HCT116 (cell line): ENCODE results near the gene RUNDC1. TPM values are rescaled to one million over a fixed set of nuclear protein-coding genes. Genes with fewer than 3 reads are reported as not detected.

Experiments used
- ATAC-seq: fragments of 200-7000 bp; cut with Tn5 transposase; 2 replicates; pipeline ENCODE4 v1.9.1; 2020; ENCODE audit warnings: mild to moderate bottlenecking, moderate library complexity
- BruUV-seq: library from RNA; stranded (reverse); fragments of 400-500 nt; replicated peaks from 2 replicates; lab custom pipeline; 2021; lab: Mats Ljungman, UMichigan
- CTCF ChIA-PET: fragments of 300-600 bp; sonication (Branson Sonifier 250); formaldehyde crosslinking; loops from one replicate; lab custom pipeline; 2021; ENCODE audit warnings: antibody characterized with exemption; lab: Charles Lee
- POLR2A ChIA-PET: fragments of 300-600, 350-600 bp; sonication (Branson Sonifier 250); formaldehyde crosslinking; loops from one replicate; lab custom pipeline; 2021; ENCODE audit warnings: antibody characterized with exemption; lab: Charles Lee
- RAD21 ChIA-PET, 2 experiments: fragments of 300-600 bp; sonication (Branson Sonifier 250); formaldehyde crosslinking; loops; one replicate each; lab custom pipeline; 2023; ENCODE audit warnings: low total read pairs in 2 of 2; ENCODE audit not compliant: uncharacterized antibody in 2 of 2, unreplicated experiment in 2 of 2, low non-redundant PET in 1 of 2; lab: Charles Lee
- DNase-seq: peaks from one replicate; pipeline ENCODE4 v3.0.0-alpha.2; 2010; ENCODE audit warnings: low read depth, low spot score
- H2AFZ ChIP-seq: fragments of 200-600 bp; shearing (Covaris generic), sonication (generic); 2 replicates; pipeline ENCODE4 v1.6.1; 2017; ENCODE audit warnings: low read depth, mixed run types, mixed read lengths, antibody characterized with exemption, low read length; ENCODE audit not compliant: poor library complexity, severe bottlenecking
- H3K27ac ChIP-seq: 2 replicates; pipeline ENCODE4 v1.5.1; 2012; ENCODE audit warnings: low read depth, low read length
- H3K27me3 ChIP-seq: fragments of 200-600 bp; sonication (generic); 2 replicates; pipeline ENCODE4 v1.6.1; 2016; ENCODE audit warnings: mixed run types, low read length, mixed read lengths; ENCODE audit not compliant: insufficient read depth
- H3K36me3 ChIP-seq, 2 experiments: fragments of 200-500 bp in 1 of 2; fragments of 200-600 bp in 1 of 2; sonication (Bioruptor generic) in 1 of 2; sonication (generic) in 1 of 2; 2 replicates each; pipeline versions ENCODE4 v1.5.1 to v1.6.1; 2014 to 2016; ENCODE audit warnings: low read length in 2 of 2, inconsistent platforms in 1 of 2, mixed read lengths in 1 of 2, mixed run types in 1 of 2; ENCODE audit not compliant: insufficient read depth in 2 of 2, control insufficient read depth in 1 of 2
- H3K4me1 ChIP-seq, 2 experiments: fragments of 200-600 bp in 1 of 2; sonication (generic) in 1 of 2; 2 replicates each; pipeline versions ENCODE4 v1.5.1 to v1.6.1; 2012 to 2017; ENCODE audit warnings: low read length in 2 of 2, inconsistent platforms in 1 of 2, mild to moderate bottlenecking in 1 of 2, mixed read lengths in 1 of 2, mixed run types in 1 of 2, moderate library complexity in 1 of 2; ENCODE audit not compliant: insufficient read depth in 2 of 2, control insufficient read depth in 1 of 2
- H3K4me2 ChIP-seq: fragments of 200-600 bp; sonication (generic); 2 replicates; pipeline ENCODE4 v1.6.1; 2017; ENCODE audit warnings: mixed run types, low read length, mixed read lengths
- H3K4me3 ChIP-seq, 2 experiments: fragments of 200-600 bp in 1 of 2; sonication (generic) in 1 of 2; replicated peaks in 1 of 2; 2 replicates each; pipeline ENCODE4 v1.5.1; 2011 to 2016; ENCODE audit warnings: low read length in 2 of 2, control low read depth in 1 of 2, low read depth in 1 of 2, mild to moderate bottlenecking in 1 of 2, mixed read lengths in 1 of 2, mixed run types in 1 of 2
- H3K79me2 ChIP-seq: fragments of 200-600 bp; sonication (generic); 2 replicates; pipeline ENCODE4 v1.6.1; 2017; ENCODE audit warnings: mild to moderate bottlenecking, mixed run types, low read length, moderate library complexity, mixed read lengths; ENCODE audit not compliant: insufficient read depth
- H3K9ac ChIP-seq: fragments of 200-600 bp; sonication (generic); 2 replicates; pipeline ENCODE4 v1.6.1; 2016; ENCODE audit warnings: low read length, mixed read lengths
- H3K9me2 ChIP-seq: fragments of 200-600 bp; sonication (generic), shearing (Covaris generic); 2 replicates; pipeline ENCODE4 v1.6.1; 2017; ENCODE audit warnings: mixed run types, mild to moderate bottlenecking, moderate library complexity; ENCODE audit not compliant: insufficient read depth
- H3K9me3 ChIP-seq, 2 experiments: fragments of 200-500 bp in 1 of 2; fragments of 200-600 bp in 1 of 2; sonication (Bioruptor generic) in 1 of 2; sonication (generic) in 1 of 2; 2 replicates each; pipeline ENCODE4 v1.6.1; 2014 to 2017; ENCODE audit warnings: low read length in 2 of 2, mixed read lengths in 2 of 2, inconsistent platforms in 1 of 2, low read depth in 1 of 2, mild to moderate bottlenecking in 1 of 2, mixed run types in 1 of 2, moderate library complexity in 1 of 2; ENCODE audit not compliant: control insufficient read depth in 1 of 2, insufficient read depth in 1 of 2
- H4K20me1 ChIP-seq: fragments of 200-600 bp; sonication (generic), shearing (Covaris generic); 2 replicates; pipeline ENCODE4 v1.6.1; 2017; ENCODE audit warnings: mixed run types, mild to moderate bottlenecking, moderate library complexity; ENCODE audit not compliant: insufficient read depth
- CBX3 ChIP-seq: IDR thresholded peaks from 2 replicates; pipeline ENCODE4 v1.6.1; 2012; ENCODE audit warnings: low read depth
- CEBPB ChIP-seq: IDR thresholded peaks from 2 replicates; pipeline ENCODE4 v1.6.1; 2012; ENCODE audit warnings: low read depth
- EGR1 ChIP-seq: IDR thresholded peaks from 2 replicates; pipeline ENCODE4 v1.6.1; 2012; ENCODE audit warnings: low read depth
- ELF1 ChIP-seq: IDR thresholded peaks from 2 replicates; pipeline ENCODE4 v1.6.1; 2012; ENCODE audit warnings: low read depth, borderline replicate concordance
- EZH2 ChIP-seq: fragments of 200-600 bp; sonication (generic); IDR thresholded peaks from 2 replicates; pipeline ENCODE4 v1.6.1; 2017; ENCODE audit warnings: antibody characterized with exemption, mixed run types
- POLR2A ChIP-seq: IDR thresholded peaks from 2 replicates; pipeline ENCODE4 v1.7.0; 2011; ENCODE audit warnings: borderline replicate concordance; ENCODE audit not compliant: insufficient read depth, insufficient read length; ENCODE audit errors: extremely low read depth
- POLR2AphosphoS5 ChIP-seq: IDR thresholded peaks from 2 replicates; pipeline ENCODE4 v1.6.1; 2011; ENCODE audit warnings: mild to moderate bottlenecking, low read depth, low read length, moderate library complexity
- RAD21 ChIP-seq: IDR thresholded peaks from 2 replicates; pipeline ENCODE4 v1.6.1; 2012; ENCODE audit warnings: low read depth, mild to moderate bottlenecking
- SIN3A ChIP-seq: IDR thresholded peaks from 2 replicates; pipeline ENCODE4 v1.6.1; 2012; ENCODE audit warnings: low read depth
- SP1 ChIP-seq: IDR thresholded peaks from 2 replicates; pipeline ENCODE4 v1.6.1; 2012; ENCODE audit warnings: low read depth
- SRF ChIP-seq: IDR thresholded peaks from 2 replicates; pipeline ENCODE4 v1.6.1; 2012; ENCODE audit warnings: low read depth
- ZBTB33 ChIP-seq: IDR thresholded peaks from 2 replicates; pipeline ENCODE4 v1.6.1; 2011; ENCODE audit warnings: mild to moderate bottlenecking, low read length, moderate library complexity; ENCODE audit not compliant: insufficient replicate concordance; ENCODE audit errors: extremely low read depth
- ZFX ChIP-seq: fragments of 450-650 bp; IDR thresholded peaks from 2 replicates; pipeline ENCODE4 v1.6.1; 2017
- intact Hi-C: fragments of 100-400 bp; cut with micrococcal nuclease; formaldehyde crosslinking; loops from 2 replicates; pipeline ENCODE4 v1.10.0; 2022
- total RNA-seq: library from RNA; stranded (reverse); gene quantifications from one replicate; pipeline ENCODE4 v1.2.1, GENCODE V29; 2021; ENCODE audit not compliant: unreplicated experiment
- TF ChIP-seq, protein P1 (sequence below): IDR thresholded peaks from 2 replicates; pipeline ENCODE4 v1.6.1; 2012
- TF ChIP-seq, protein P2 (sequence below), 3 experiments: fragments of 200-600 bp in 1 of 3; sonication (generic) in 1 of 3; IDR thresholded peaks in 2 of 3; conservative IDR thresholded peaks in 1 of 3; 2 replicates each; pipeline ENCODE4 v1.5.1; 2012 to 2017; ENCODE audit warnings: low read depth in 2 of 3, low read length in 2 of 3, antibody characterized with exemption in 1 of 3, borderline replicate concordance in 1 of 3, control low read depth in 1 of 3, mild to moderate bottlenecking in 1 of 3, mixed read lengths in 1 of 3, mixed run types in 1 of 3, moderate library complexity in 1 of 3; ENCODE audit not compliant: insufficient read depth in 1 of 3

Gene RUNDC1
- total RNA-seq, 1 experiment from 2014 or later = 13.0 TPM

GRCh38 chr17:42985225-42985624, 4.9 kb downstream of the RUNDC1 start:
- no peaks in the 10 kb centered on the region for H3K9me2 ChIP-seq
- peaks cover 27 to 36% of the 10 kb centered on the region in 2 experiments; a peak in 3 of 4 replicates for H3K36me3 ChIP-seq
- no peak overlapping the region for H3K27ac ChIP-seq
- no peaks in the 10 kb centered on the region for H4K20me1 ChIP-seq
- RAD21 ChIA-PET = no interaction called here
- POLR2A ChIA-PET = interaction anchor here (1.7 kb wide), 1 partner anchor 13 kb away, joined by 8 read pairs; the partner anchor contains the start of gene RPL27
- CTCF ChIA-PET = interaction anchor here (1.4 kb wide), 1 partner anchor 12 kb away, joined by 5 read pairs; no protein-coding TSS in a partner anchor
- no peak for DNase-seq
- H3K4me3 ChIP-seq = no peak overlapping the region
- no peak overlapping the region for H2AFZ ChIP-seq
- no peak overlapping the region for H3K9ac ChIP-seq
- TF ChIP-seq SIN3A (no peak), ZFX (no peak), CEBPB (no peak), ELF1 (no peak)
- TF ChIP-seq, all 23 proteins: peak for 0
- H3K4me2 ChIP-seq = no peak overlapping the region
- H3K9me3 ChIP-seq = no peaks in the 10 kb centered on the region
- peaks cover 0 to 25% of the 10 kb centered on the region in 2 experiments; a peak in 2 of 4 replicates for H3K4me1 ChIP-seq
- no peaks in the 10 kb centered on the region for H3K27me3 ChIP-seq
- BruUV-seq = no TSS peak
- peaks cover 40% of the 10 kb centered on the region for H3K79me2 ChIP-seq
- ATAC-seq = no peak
- intact Hi-C loops = no loop called here

DNA sequence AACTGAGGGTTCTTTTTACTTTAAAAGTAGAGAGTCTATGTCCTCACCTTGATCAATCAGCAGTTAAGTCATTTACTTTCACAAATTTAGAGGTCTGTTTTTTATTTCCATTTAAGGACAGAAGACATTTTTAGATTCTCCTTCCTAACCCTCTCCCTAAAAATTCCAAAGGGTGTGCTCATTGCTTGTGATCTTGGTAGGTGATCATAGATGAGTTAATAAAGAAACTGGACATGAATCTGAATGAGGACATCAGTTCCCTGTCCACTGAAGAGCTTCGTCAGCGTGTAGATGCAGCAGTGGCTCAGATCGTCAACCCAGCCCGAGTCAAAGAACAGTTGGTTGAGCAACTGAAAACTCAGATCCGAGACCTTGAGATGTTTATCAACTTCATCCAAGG, 8.8 kb downstream of the RUNDC1 start:
- Histone ChIP-seq H3K9ac (no peak overlapping the region), H3K36me3 (peaks cover 43 to 47% of the 10 kb centered on the region in 2 experiments; a peak in 3 of 4 replicates), H3K79me2 (peaks cover 14% of the 10 kb centered on the region), H3K9me3 (no peaks in the 10 kb centered on the region), H3K4me2 (no peak overlapping the region), H3K9me2 (no peaks in the 10 kb centered on the region), H3K4me1 (peaks cover 0 to 15% of the 10 kb centered on the region in 2 experiments; a peak in 2 of 4 replicates), H2AFZ (no peak overlapping the region), H4K20me1 (no peaks in the 10 kb centered on the region), H3K4me3 (no peak overlapping the region), H3K27ac (no peak overlapping the region), H3K27me3 (no peaks in the 10 kb centered on the region)
- DNase-seq (no peak), ATAC-seq (no peak)
- ChIA-PET POLR2A (interaction anchor here (1.0 kb wide), 1 partner anchor 9 kb away, joined by 3 read pairs; the partner anchor contains the start of gene RPL27), RAD21 (interaction anchor here in 1 of 2 experiments (0.5 kb wide), 1 partner anchor 327 kb away, joined by 9 read pairs; no protein-coding TSS in a partner anchor), CTCF (no interaction called here)
- TF ChIP-seq ELF1 = no peak
- TF ChIP-seq, protein P1, sequence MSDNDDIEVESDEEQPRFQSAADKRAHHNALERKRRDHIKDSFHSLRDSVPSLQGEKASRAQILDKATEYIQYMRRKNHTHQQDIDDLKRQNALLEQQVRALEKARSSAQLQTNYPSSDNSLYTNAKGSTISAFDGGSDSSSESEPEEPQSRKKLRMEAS = no peak
- TF ChIP-seq ZBTB33 = no peak
- TF ChIP-seq SP1 = no peak
- TF ChIP-seq POLR2AphosphoS5 = no peak
- no peak for TF ChIP-seq EGR1
- TF ChIP-seq POLR2A = no peak
- TF ChIP-seq CBX3 = no peak
- no peak for TF ChIP-seq EZH2
- TF ChIP-seq, protein P2, sequence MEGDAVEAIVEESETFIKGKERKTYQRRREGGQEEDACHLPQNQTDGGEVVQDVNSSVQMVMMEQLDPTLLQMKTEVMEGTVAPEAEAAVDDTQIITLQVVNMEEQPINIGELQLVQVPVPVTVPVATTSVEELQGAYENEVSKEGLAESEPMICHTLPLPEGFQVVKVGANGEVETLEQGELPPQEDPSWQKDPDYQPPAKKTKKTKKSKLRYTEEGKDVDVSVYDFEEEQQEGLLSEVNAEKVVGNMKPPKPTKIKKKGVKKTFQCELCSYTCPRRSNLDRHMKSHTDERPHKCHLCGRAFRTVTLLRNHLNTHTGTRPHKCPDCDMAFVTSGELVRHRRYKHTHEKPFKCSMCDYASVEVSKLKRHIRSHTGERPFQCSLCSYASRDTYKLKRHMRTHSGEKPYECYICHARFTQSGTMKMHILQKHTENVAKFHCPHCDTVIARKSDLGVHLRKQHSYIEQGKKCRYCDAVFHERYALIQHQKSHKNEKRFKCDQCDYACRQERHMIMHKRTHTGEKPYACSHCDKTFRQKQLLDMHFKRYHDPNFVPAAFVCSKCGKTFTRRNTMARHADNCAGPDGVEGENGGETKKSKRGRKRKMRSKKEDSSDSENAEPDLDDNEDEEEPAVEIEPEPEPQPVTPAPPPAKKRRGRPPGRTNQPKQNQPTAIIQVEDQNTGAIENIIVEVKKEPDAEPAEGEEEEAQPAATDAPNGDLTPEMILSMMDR (IDR thresholded peaks at IDR 0.05 in 2 of 3, conservative IDR thresholded peaks at IDR 0.05 in 1 of 3; ENCODE audit: borderline replicate concordance in 1 of 3, insufficient read depth in 1 of 3, low read depth in 2 of 3, low read length in 2 of 3) = no peak
- TF ChIP-seq RAD21 = no peak
- no peak for TF ChIP-seq SRF
- TF ChIP-seq ZFX = no peak
- BruUV-seq = no TSS peak
- intact Hi-C loops = no loop called here
